GM23248 (cell line): ENCODE results near the gene HOXB9. TPM values are rescaled to one million over a fixed set of nuclear protein-coding genes. Genes with fewer than 3 reads are reported as not detected.
A peak's percentile ranks its signal among the peaks of the same experiment; 100 is the strongest.

ENCODE experiments used
- DNase-seq: peaks from one replicate; pipeline ENCODE4 v3.0.0-alpha.2; 2015
- H2AFZ ChIP-seq: fragments of 200-600 bp; sonication (generic); 2 replicates; pipeline ENCODE4 v1.6.1; 2016; ENCODE audit warnings: antibody characterized with exemption
- H3F3A ChIP-seq: fragments of 200-600 bp; sonication (generic); 2 replicates; pipeline ENCODE4 v1.6.1; 2016; ENCODE audit warnings: mild to moderate bottlenecking, antibody characterized with exemption, mixed run types; ENCODE audit not compliant: insufficient read depth
- H3K27ac ChIP-seq: fragments of 200-600 bp; sonication (generic); 2 replicates; pipeline ENCODE4 v1.5.1; 2016; ENCODE audit warnings: mild to moderate bottlenecking
- H3K27me3 ChIP-seq: fragments of 200-600 bp; sonication (generic); replicated peaks from 2 replicates; pipeline ENCODE4 v1.6.1; 2016; ENCODE audit warnings: mild to moderate bottlenecking; ENCODE audit not compliant: insufficient read depth
- H3K36me3 ChIP-seq: fragments of 200-600 bp; sonication (generic); 2 replicates; pipeline ENCODE4 v1.6.1; 2016; ENCODE audit warnings: low read depth, mild to moderate bottlenecking
- H3K4me1 ChIP-seq: fragments of 200-600 bp; sonication (generic); 2 replicates; pipeline ENCODE4 v1.6.1; 2016; ENCODE audit warnings: mild to moderate bottlenecking; ENCODE audit not compliant: insufficient read depth
- H3K4me2 ChIP-seq: fragments of 200-600 bp; sonication (generic); one replicate; pipeline ENCODE4 v1.6.1; 2016; ENCODE audit warnings: mild to moderate bottlenecking; ENCODE audit not compliant: unreplicated experiment
- H3K4me3 ChIP-seq: fragments of 200-600 bp; sonication (generic); 2 replicates; pipeline ENCODE4 v1.5.1; 2016; ENCODE audit warnings: mild to moderate bottlenecking
- H3K79me2 ChIP-seq: fragments of 200-600 bp; sonication (generic); 2 replicates; pipeline ENCODE4 v1.6.1; 2016; ENCODE audit warnings: mild to moderate bottlenecking; ENCODE audit not compliant: insufficient read depth
- H3K9ac ChIP-seq: fragments of 200-600 bp; sonication (generic); 2 replicates; pipeline ENCODE4 v1.6.1; 2016; ENCODE audit warnings: mild to moderate bottlenecking
- H3K9me2 ChIP-seq: fragments of 200-600 bp; sonication (generic); 2 replicates; pipeline ENCODE4 v1.6.1; 2016; ENCODE audit warnings: mixed run types, mild to moderate bottlenecking, moderate library complexity; ENCODE audit not compliant: insufficient read depth
- H3K9me3 ChIP-seq: fragments of 200-600 bp; sonication (generic); one replicate; pipeline ENCODE4 v1.6.1; 2017; ENCODE audit warnings: low read depth
- H4K20me1 ChIP-seq: fragments of 200-600 bp; sonication (generic); 2 replicates; pipeline ENCODE4 v1.6.0; 2016; ENCODE audit not compliant: insufficient read depth
- EZH2 ChIP-seq: fragments of 200-600 bp; sonication (generic); IDR thresholded peaks from 2 replicates; pipeline ENCODE4 v1.6.1; 2018; ENCODE audit warnings: antibody characterized with exemption, mild to moderate bottlenecking; ENCODE audit not compliant: insufficient read depth, poor library complexity, severe bottlenecking
- EZH2phosphoT487 ChIP-seq: fragments of 200-600 bp; sonication (generic); IDR thresholded peaks from 2 replicates; pipeline ENCODE4 v1.6.1; 2018; ENCODE audit warnings: antibody characterized with exemption, moderate library complexity, mild to moderate bottlenecking, low read depth; ENCODE audit not compliant: insufficient read depth
- WGBS, 2 experiments: methylation state at CpG; one replicate each; pipeline ENCODE4 v1.1.6; 2015 to 2017; ENCODE audit warnings: low lambda C conversion rate in 2 of 2, low coverage in 1 of 2; ENCODE audit errors: missing lambda C conversion rate in 2 of 2; 5-methylcytosine and 5-hydroxymethylcytosine counted together
- in situ Hi-C: fragments of 300-500 bp; cut with MboI; formaldehyde crosslinking; loops from 2 replicates; pipeline ENCODE4 v1.15.0; 2020
- polyA plus RNA-seq: library from polyadenylated mRNA; unstranded; fragments of >200 nt; fragmentation: Nextera tagmentation; extraction: Ambion mirVana; gene quantifications from 2 replicates; pipeline ENCODE4 v1.2.1, GENCODE V29; 2016
- total RNA-seq: library from RNA; depleted of rRNA; stranded (reverse); fragments of >200 nt; shearing (Covaris generic); gene quantifications from 2 replicates; pipeline ENCODE4 v1.2.3, GENCODE V29; 2014

Gene HOXB9
- total and polyA plus RNA-seq, 2 experiments from 2014 or later: not detected

- peaks cover 64% of the 10 kb centered on the region for H3K79me2 ChIP-seq
- in situ Hi-C loops: no loop called here
- no peak overlapping the region for H3K4me3 ChIP-seq
- H2AFZ ChIP-seq: no peak overlapping the region
- H3F3A ChIP-seq: 0 out of 2 replicates have a peak, but pooled peaks cover 8% of the 10 kb centered on the region
- no peak overlapping the region for H3K4me2 ChIP-seq
- DNase-seq: no peak
- 86 to 90% methylated on average over 17 of the region's 17 CpGs for WGBS, 2 experiments
- no peaks in the 10 kb centered on the region for H3K9me3 ChIP-seq
- TF ChIP-seq EZH2phosphoT487: no peak
- TF ChIP-seq EZH2: no peak
- no peaks in the 10 kb centered on the region for H3K9me2 ChIP-seq
- no peaks in the 10 kb centered on the region for H3K36me3 ChIP-seq
- H4K20me1 ChIP-seq: no peaks in the 10 kb centered on the region
- H3K9ac ChIP-seq: no peak overlapping the region
- H3K27me3 ChIP-seq: 0 out of 2 replicates have a peak, but pooled peaks cover 2% of the 10 kb centered on the region
- H3K27ac ChIP-seq: no peak overlapping the region
- H3K4me1 ChIP-seq: 0 out of 2 replicates have a peak, but pooled peaks cover 3% of the 10 kb centered on the region
These were observed 25.7 kb downstream of the HOXB9 start for GRCh38 chr17:48600244-48601098.

GRCh38 chr17:48599354-48599753, 26.8 kb downstream of the HOXB9 start:
- Histone ChIP-seq H3K4me3 (no peak overlapping the region), H3K4me1 (0 out of 2 replicates have a peak, but pooled peaks cover 3% of the 10 kb centered on the region), H3K27me3 (0 out of 2 replicates have a peak, but pooled peaks cover 2% of the 10 kb centered on the region), H3K79me2 (peaks cover 64% of the 10 kb centered on the region), H3K36me3 (no peaks in the 10 kb centered on the region), H3K4me2 (no peak overlapping the region), H3K9me3 (no peaks in the 10 kb centered on the region), H3K9ac (no peak overlapping the region), H4K20me1 (no peaks in the 10 kb centered on the region), H3F3A (0 out of 2 replicates have a peak, but pooled peaks cover 4% of the 10 kb centered on the region), H2AFZ (no peak overlapping the region), H3K27ac (no peak overlapping the region), H3K9me2 (no peaks in the 10 kb centered on the region)
- in situ Hi-C loops: no loop called here
- 86 to 87% methylated on average over 5 of the region's 5 CpGs for WGBS, 2 experiments
- no peak for DNase-seq
- TF ChIP-seq EZH2 (no peak), EZH2phosphoT487 (no peak)

DNA sequence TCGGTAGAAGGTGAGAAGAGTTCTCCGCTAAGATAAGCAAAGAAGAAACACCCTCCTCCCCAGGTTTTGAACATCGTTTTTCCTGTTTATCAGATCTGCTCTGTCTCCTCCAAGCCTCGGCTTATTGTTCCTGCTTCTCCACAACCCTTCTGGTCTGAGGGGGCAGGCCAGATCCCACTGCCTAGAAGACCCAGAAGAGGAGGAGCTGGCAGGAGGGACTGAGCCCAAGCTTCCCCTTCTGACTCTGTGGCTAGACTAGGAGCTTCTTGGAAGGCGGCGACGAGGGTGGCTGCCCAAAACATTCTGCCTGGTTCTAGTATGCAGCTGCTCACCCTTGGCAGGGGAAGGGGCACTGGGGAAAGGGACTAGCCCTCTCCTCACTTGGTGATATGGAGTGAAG, 27.4 kb downstream of the HOXB9 start:
- H2AFZ ChIP-seq: no peak overlapping the region
- no peak for DNase-seq
- 0 out of 2 replicates have a peak, but pooled peaks cover 6% of the 10 kb centered on the region for H3K4me1 ChIP-seq
- TF ChIP-seq EZH2 (no peak), EZH2phosphoT487 (no peak)
- no peak overlapping the region for H3K9ac ChIP-seq
- no peaks in the 10 kb centered on the region for H4K20me1 ChIP-seq
- peaks cover 64% of the 10 kb centered on the region for H3K79me2 ChIP-seq
- H3K36me3 ChIP-seq: no peaks in the 10 kb centered on the region
- 81 to 84% methylated on average over 7 of the region's 7 CpGs for WGBS, 2 experiments
- no peak overlapping the region for H3K4me2 ChIP-seq
- no peak overlapping the region for H3K27ac ChIP-seq
- no peaks in the 10 kb centered on the region for H3K9me3 ChIP-seq
- H3K27me3 ChIP-seq: 0 out of 2 replicates have a peak, but pooled peaks cover 2% of the 10 kb centered on the region
- H3F3A ChIP-seq: no peaks in the 10 kb centered on the region
- no peak overlapping the region for H3K4me3 ChIP-seq
- in situ Hi-C loops: no loop called here
- H3K9me2 ChIP-seq: no peaks in the 10 kb centered on the region

- no peaks in the 10 kb centered on the region for H3F3A ChIP-seq
- peak overlapping the region; percentile 87 for H3K9ac ChIP-seq
- peak overlapping the region; percentile 92 for H3K4me3 ChIP-seq
- in situ Hi-C loops: no loop called here
- no peaks in the 10 kb centered on the region for H3K9me2 ChIP-seq
- H3K9me3 ChIP-seq: no peaks in the 10 kb centered on the region
- no peak for TF ChIP-seq EZH2phosphoT487
- TF ChIP-seq EZH2: no peak
- peaks cover 59% of the 10 kb centered on the region for H3K79me2 ChIP-seq
- DNase-seq: peak; percentile 80
- H3K4me2 ChIP-seq: peak overlapping the region; percentile 87
- 4% methylated on average over 68 of the region's 68 CpGs for WGBS, 2 experiments
- no peaks in the 10 kb centered on the region for H4K20me1 ChIP-seq
- H2AFZ ChIP-seq: peak overlapping the region; percentile 89
- no peaks in the 10 kb centered on the region for H3K36me3 ChIP-seq
- 0 out of 2 replicates have a peak, but pooled peaks cover 6% of the 10 kb centered on the region for H3K4me1 ChIP-seq
- 0 out of 2 replicates have a peak, but pooled peaks cover 2% of the 10 kb centered on the region for H3K27me3 ChIP-seq
- peak overlapping the region; percentile 65 for H3K27ac ChIP-seq
These were observed 28.2 kb downstream of the HOXB9 start for GRCh38 chr17:48597778-48598631.
